Esophagus (tissue), 2 donors: ENCODE results near the gene SHCBP1. TPM values are rescaled to one million over a fixed set of nuclear protein-coding genes. Genes with fewer than 3 reads are reported as not detected.

Experiments used
- H3K27ac ChIP-seq, 2 donors: one replicate each; pipeline ENCODE4 v1.5.1; 2013; ENCODE audit warnings: low read depth in 2 of 2, mild to moderate bottlenecking in 2 of 2, inconsistent platforms in 1 of 2, low read length in 1 of 2, moderate library complexity in 1 of 2
- H3K27me3 ChIP-seq, 2 donors: one replicate each; pipeline ENCODE4 v1.6.1; 2013; ENCODE audit warnings: low read length in 2 of 2, control low read depth in 1 of 2, mild to moderate bottlenecking in 1 of 2; ENCODE audit not compliant: insufficient read depth in 2 of 2, control insufficient read depth in 1 of 2
- H3K36me3 ChIP-seq, 2 donors: one replicate each; pipeline ENCODE4 v1.6.1; 2013; ENCODE audit warnings: low read length in 1 of 2; ENCODE audit not compliant: control insufficient read depth in 2 of 2, insufficient read depth in 2 of 2
- H3K4me1 ChIP-seq, 2 donors: one replicate each; pipeline ENCODE4 v1.6.1; 2013; ENCODE audit warnings: low read length in 1 of 2; ENCODE audit not compliant: control insufficient read depth in 2 of 2, insufficient read depth in 2 of 2
- H3K4me3 ChIP-seq, 2 donors: one replicate each; pipeline ENCODE4 v1.5.1; 2013; ENCODE audit warnings: low read length in 2 of 2, mild to moderate bottlenecking in 2 of 2, low read depth in 1 of 2, moderate library complexity in 1 of 2
- H3K9me3 ChIP-seq, 2 donors: one replicate each; pipeline ENCODE4 v1.6.1; 2013; ENCODE audit warnings: mild to moderate bottlenecking in 2 of 2, low read depth in 1 of 2, low read length in 1 of 2, moderate library complexity in 1 of 2; ENCODE audit not compliant: control insufficient read depth in 2 of 2, insufficient read depth in 1 of 2
- WGBS, 2 donors: extraction: QIAGEN DNeasy Blood & Tissue Kit; methylation state at CpG; one replicate each; pipeline ENCODE4 v1.1.7; 2013; 5-methylcytosine and 5-hydroxymethylcytosine counted together
- polyA plus RNA-seq, 2 donors: library from polyadenylated mRNA; stranded (reverse); fragments of 200-250 nt; gene quantifications; one replicate each; pipeline ENCODE4 v1.2.3, GENCODE V29; 2013
- donor health status: healthy with polysubstance abuse.
- donor health status: Bipolar disorder and iron deficiency.

SHCBP1 gene
- polyA plus RNA-seq, 2 donors = 1.7 to 3.5 TPM

DNA sequence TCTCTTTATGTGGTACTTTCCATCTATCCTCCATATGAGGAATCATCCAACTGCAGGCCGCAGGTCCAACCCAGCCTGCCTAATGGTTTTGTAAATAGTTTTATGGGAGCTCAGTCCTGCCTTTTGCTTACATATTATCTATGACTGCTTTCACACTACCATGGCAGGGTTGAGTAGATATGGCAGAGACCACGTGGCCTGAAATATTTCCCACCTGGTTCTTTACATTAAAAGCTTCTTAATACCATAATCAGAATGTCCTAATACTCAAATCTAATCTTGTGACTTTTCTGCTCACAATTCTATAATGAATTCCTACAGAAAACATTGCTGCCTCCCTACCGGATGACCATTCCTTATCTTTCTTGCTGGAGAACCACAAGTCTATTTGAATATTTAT is 71.7 kb downstream of the SHCBP1 start:
- no peaks in the 10 kb centered on the region for H3K36me3 ChIP-seq
- H3K27ac ChIP-seq = no peak overlapping the region
- no peaks in the 10 kb centered on the region for H3K27me3 ChIP-seq
- H3K4me3 ChIP-seq = no peak overlapping the region
- WGBS, 2 donors = 59 to 63% methylated on average over 3 of the region's 3 CpGs
- no peaks in the 10 kb centered on the region for H3K9me3 ChIP-seq
- H3K4me1 ChIP-seq = no peaks in the 10 kb centered on the region

Other genes starting within 250 kb of the SHCBP1 start
- gene VPS35, start 67.8 kb upstream of the SHCBP1 start, polyA plus RNA-seq = 10 to 100 TPM; 17.4 to 35.3 TPM
- 1 to 10 TPM; 7.7 to 9.0 TPM for gene ORC6, start 68.3 kb upstream of the SHCBP1 start, polyA plus RNA-seq
- under 1 TPM; 0.04 to 0.08 TPM for gene MYLK3, start 127.0 kb upstream of the SHCBP1 start, polyA plus RNA-seq
- 1 to 10 TPM; 3.6 to 3.7 TPM for gene C16orf87, start 209.8 kb upstream of the SHCBP1 start, polyA plus RNA-seq